Stimulated activated CD4-positive, alpha-beta T cell treated with anti-CD3 and anti-CD28 coated beads, Interleukin-12 subunit alpha, Interleukin-12 subunit beta, amount 100 ng/mL, for 4 hours (primary cell): ENCODE results near the gene ARHGAP45.
A peak's percentile ranks its signal among the peaks of the same experiment; 100 is the strongest.
"Not testable (repeated sequence)": the region's sequence is repeated elsewhere in the genome, so short reads cannot be mapped to it uniquely, and the experiment has no call there.

ENCODE experiments used
- DNase-seq: peaks from one replicate; pipeline ENCODE4 v3.0.0-alpha.2; 2020

The ARHGAP45 gene

DNA sequence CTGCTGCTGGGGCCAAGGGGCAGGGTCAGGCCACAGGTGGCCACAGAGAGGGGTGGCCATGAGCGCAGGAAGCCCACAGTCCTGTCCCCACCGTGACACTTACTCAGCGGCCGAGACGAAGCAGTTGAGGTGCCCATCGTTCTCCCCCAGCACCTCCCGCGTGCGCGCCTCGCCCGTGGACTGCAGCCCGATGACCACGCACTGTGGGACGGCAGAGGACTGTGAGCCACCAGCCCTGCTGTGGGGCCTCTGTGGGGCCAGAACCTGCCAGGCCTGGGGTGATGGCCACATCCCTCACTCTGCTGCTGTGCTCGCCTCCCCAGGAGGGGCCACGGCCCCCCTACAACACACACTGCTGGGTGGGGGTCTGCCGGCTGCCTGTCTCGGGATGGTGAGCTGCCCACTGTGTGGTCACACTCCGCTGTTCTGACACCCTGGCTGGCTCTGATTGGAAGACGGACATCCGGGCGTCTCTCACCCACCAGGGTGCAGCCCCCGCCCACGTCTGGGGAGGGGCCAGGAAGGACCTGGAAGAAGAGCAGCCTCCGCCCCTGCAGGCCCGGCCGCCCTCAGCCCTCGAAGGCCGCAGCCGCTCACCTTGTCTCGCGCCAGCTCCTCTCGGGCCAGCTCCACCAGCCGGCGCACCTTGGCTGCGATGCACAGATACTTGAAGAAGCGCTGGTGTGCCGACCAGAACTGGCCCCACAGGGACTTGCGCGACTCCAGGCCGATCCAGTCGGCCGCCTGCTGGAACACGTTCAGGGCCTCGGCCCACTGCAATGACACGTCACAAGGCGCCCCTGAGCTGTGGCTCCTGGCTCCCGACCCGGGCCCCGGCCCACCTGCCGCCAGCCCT, 50.0 kb downstream of the ARHGAP45 start:
- no peak for DNase-seq

DNA sequence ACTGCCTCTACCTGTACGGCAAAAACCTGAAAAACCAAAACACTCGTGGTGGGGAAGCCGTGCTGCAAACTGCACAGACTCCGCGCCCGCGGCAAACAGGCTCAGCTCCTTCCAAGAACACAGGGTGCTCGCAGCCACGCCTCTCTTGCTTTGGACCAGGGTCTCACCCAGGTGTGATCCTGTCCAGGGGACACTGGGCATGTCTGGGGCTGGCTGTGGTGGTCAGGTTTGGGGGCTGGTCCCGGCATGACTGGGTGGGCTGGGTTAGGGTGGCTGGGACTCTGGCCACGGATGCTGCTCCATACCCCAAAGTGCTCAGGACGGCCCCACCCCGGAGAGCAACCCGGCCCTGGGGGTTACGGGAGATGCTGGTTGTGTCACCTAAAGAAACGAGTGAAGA, 50.7 kb downstream of the ARHGAP45 start:
- no peak for DNase-seq

DNA sequence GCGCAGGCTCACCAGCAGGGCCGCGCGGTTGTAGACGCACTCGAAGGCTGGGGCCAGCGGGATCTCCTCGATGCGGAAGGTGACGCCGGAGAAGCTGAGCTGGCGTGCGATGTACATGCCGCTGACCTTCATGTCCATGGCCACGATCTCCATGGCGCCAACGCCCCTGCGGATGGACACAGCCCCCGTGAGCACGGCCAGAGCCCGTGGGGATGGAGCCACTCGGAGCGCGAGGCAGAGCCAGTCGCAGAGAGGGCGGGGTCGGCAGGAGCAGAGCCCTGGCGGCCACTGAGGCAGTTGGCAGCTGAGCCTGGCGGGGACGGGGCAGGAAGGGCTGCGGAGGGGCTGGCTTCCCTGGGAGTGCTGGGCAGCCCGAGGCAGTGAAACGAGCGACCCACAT, 52.0 kb downstream of the ARHGAP45 start:
- no peak for DNase-seq

DNA sequence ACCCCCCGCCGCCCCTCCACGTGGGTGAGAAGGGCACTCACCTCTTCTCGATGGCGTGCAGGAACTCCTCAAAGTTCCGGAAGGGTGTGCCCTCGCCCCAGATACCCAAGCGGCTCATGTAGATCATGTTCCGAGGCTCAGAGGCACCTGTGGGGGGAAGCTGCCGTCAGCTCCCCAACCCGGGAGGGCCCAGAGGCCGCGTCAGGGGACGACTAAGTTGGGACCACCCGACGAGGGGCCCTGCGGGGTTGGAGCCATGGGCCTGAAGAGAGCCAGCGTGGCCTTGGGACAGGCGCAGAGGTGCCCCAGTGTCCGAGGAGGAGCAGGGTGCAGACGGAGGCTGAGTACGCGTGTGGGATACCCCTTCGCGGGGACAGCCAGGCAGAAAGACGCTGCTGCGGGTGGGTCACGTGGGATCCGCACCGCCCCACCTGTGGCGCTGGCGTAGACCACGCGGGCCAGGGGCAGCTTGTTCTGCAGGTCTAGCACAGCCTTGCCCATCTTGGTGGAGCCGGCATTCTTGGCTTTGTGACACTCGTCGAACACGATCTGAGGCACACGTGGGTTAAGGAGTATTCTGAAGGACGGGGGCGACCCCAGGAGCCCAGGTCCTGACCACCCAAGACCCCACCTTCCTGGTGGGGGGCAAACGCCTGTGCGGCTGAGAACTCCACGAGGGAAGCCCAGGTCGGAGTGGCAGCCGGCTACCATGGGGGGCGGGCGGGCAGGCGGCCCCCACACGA, 52.7 kb downstream of the ARHGAP45 start:
- no peak for DNase-seq

DNA sequence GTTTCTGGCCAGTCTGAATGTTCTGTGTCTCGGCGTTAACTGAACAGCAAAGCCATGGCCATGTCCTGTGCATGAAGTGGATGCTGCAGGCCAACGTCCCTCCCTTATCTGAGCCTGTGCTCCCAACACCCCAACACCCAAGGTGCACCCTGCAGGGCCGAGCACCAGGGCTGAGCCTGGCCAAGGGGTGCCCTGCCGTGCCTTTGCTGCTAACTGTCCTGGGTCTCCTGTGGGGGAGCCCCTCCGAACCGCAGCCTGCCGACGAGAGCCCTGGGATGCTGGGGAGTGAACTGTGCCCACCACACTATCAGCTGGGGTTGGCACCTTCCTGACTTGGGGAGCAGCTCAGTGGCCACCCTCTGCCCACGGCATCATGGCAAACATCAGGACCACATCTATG, 54.4 kb downstream of the ARHGAP45 start:
- no peak for DNase-seq

DNA sequence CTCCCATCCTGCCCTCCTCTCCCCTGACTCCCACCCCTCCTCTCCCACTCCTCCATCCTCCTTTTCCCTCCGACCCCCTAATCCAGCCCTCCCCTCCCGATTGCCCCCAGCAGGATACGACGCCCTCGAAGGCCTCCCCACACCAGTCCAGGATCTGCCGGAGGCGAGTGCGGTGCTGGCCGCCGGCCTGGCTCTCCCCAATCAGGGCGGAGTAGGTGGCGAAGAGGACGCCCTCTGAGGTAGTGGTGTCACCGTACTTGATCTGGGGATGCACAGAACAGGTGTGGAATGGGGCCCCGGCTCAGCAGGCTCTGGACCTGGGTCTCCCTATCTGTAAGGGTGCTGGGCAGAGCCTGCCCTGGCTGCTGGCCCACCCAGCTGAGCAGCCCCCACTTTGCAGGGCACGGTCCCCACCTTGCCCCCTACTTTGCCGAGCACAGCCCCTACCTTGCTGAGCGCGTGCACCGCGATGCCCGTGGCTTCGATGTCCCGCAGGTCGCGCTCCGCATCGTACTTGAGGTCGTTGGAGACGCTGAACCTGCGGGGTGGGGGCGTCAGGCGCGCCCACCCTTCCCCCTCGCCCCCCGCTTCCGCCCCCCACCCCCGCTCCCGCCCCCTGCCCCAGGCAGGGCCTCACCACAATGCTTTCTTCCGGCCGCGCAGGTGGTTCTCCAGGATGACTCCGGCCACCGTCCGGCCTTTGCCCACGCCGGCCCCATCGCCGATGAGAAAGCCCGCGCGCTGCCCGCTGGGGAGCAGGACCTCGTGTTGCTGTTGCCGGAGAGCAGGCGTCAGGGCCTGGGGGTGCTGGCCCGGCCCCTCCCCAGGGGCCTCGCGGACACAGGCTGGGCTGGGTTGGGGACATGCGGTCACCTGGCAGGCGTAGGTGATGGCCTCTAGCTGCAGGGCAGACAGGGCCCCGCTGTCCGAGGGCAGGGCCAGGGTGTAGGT, 55.3 kb downstream of the ARHGAP45 start:
- no peak for DNase-seq

DNA sequence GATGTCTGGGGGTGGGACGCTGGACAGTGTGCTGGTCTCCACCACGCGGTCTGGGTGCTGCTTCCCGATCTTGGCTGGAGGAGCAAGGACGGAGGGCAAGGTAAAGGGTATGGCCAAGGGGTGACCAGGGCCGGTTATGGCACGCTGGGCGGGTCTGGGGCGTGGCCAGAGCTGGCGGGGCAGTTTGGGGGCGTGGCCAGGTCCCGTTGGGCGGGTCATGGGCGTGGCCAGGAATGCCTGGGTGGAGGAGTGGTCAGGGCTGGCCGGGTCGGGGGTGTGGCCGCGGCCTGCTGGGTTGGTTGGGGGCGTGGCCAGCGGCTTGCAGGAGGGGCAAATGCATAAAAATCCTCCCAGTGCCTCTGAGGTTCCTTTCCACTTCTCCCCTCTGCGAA, 56.0 kb downstream of the ARHGAP45 start:
- peak; percentile 43 for DNase-seq

DNA sequence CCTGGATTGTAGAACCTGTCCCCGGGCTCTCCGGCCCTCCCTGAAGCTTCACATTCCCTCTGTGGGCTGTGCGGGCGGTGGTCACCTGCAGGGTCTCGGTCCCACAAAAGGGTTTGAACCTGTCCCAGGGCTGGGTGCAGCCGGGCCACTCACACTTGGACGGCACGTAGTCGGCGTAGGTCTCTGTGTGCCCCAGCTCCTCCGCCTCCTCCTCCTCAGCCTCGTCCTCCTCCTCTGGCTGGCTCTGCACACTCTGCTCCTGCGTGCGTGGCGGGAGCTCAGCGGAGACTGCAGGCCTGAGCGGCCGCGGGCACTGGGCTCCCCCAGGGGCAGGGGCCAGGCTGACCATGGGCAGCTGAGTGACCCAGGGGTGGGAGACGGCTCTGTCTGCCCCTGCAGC, 56.4 kb downstream of the ARHGAP45 start:
- no peak for DNase-seq

DNA sequence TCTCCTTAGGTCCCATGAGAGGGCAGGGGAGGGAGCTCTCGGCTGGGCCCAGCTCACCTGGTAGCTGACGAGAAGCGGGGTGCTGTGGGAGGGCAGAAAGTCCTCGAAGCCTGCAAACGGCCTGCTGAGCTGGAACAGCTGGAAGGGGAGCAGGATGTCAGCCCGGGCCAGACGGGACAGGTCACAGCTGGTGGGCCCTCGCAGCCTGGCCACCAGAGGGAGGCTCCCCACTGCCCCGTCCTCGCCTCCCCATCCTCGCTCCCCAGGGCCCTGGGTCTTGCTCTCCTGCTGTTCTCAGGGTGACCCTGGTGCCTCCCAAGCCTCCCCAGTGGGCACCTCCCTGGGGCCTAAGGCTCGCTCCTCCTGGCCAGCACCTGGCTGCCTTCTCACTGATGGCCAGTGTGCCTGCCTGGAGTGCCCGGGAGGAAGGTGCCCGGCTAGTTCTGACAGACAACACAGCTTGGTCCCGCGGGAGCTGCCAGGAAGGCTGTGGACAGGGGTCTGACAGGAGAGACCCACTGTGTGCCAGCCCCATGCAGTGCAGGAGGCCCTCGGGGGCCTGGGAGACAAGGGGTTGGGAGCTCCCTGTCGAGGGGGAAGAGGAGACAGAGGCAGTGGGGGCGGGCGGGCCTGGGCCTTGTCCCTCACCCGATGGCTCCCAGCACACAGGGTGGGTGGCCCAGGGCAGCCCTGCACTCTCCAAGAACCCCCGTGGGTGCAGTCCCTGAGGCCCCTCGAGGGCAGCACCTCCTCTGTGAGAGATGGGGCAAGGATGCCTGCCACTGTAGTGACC, 57.1 kb downstream of the ARHGAP45 start:
- no peak for DNase-seq

DNA sequence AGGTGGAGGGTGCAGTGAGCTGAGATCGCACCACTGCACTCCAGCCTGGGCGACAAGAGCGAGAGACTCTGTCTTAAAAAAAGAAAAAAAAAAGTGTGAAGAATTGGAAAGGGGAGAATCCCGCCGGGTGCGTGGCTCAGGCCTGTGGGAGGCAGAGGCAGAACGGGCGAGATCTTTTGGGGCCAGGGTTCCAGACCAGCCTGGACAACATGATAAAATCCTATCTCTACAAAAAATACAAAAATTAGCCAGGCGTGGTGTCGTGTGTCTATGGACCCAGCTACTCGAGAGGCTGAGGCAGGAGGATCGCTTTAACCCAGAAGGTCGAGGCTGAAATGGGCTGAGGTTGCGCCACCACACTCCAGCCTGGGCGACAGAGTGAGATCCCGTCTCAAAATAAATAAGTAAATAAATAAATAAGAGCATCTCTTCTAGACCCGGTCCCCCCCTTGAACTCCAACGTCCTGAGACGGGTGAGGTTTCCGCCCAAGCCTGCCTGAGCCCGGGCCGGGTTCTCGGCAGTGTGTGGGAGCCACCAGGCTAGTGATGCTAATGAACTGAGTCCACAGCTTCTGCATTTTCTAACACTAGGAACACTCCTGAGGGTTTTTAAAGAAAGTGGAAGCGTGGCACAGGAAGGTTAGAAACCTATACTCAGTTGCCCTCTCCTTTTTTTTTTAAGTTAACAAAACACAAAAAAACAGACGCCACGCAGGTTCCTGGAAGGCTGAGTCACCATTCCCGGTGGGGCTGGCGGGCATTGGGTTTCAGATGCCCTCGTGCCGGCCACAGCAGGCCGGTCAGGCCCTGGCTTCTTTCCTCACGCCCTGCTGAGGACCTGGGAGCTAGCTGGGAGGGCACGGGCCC, 58.9 kb downstream of the ARHGAP45 start:
- no peak for DNase-seq

DNA sequence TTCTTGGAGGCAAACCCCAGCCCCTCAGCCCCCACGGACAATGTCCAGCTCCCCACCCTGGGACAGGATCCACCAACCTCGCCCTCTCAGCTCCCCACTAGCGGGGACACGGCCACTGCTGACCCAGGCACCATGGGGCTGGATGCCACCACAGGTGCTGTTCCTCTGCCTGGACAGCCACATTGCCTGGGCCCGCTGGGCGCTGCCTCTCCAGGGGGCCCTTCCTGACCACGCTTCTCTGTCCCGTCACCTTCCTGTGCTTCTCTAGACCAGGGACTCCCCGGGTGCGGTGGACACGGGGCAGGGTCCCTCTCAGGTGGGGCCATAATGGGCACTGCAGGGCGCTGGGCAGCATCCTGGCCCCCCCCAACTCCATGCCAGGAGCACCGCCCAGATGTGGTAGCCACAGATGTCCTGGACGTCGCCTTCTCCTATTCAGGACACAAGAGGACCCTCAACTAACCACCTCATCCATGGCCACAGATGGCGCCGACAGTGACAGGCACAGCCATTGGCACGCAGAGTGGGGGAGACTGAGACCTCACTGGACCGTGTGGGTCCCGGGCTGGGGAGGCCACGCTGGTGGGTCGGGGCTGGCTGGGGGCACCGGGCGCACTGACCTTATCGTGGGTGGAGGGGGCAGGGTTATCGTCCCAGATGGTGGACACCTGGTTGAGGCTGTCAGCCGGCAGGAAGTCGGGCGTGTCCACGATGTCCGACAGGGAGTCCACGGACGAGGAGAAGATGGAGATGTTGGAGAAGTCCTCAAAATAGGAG, 60.2 kb downstream of the ARHGAP45 start:
- no peak for DNase-seq

DNA sequence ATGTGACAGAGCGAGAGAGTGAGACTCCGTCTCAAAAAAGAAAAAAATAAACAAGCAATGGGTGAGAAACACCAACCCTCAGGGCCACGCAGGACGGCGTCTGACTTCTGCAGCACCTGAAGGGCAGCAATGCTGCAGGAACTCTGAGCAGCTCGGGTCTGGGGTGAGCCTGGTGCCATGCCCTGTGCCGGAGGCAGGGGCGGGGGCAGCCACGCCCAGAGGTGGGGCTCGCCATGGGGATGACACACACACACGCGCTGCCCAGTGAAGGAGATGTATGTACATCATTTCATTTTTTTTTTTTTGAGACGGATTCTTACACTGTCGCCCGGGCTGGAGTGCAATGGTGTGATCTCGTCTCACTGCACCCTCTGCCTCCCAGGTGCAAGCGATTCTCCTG, 61.1 kb downstream of the ARHGAP45 start:
- DNase-seq = no peak

DNA sequence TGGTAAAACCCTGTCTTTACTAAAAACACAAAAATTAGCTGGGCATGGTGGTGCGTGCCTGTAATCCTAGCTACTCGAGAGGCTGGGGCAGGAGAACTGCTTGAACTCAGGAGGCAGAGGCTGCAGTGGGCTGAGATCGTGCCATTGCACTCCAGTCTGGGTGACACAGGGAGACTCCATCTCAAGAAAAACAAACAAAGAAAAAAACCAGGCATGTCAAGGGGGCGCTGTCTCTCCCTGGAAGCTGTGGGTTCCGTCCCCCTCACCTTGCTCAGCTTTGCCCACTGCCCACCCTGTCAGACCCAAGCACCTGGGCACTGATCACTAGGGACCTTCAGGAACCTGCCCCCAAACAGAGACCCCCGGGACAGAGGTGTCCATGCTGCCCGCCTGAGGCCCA, 62.1 kb downstream of the ARHGAP45 start:
- DNase-seq = not testable (repeated sequence)

DNA sequence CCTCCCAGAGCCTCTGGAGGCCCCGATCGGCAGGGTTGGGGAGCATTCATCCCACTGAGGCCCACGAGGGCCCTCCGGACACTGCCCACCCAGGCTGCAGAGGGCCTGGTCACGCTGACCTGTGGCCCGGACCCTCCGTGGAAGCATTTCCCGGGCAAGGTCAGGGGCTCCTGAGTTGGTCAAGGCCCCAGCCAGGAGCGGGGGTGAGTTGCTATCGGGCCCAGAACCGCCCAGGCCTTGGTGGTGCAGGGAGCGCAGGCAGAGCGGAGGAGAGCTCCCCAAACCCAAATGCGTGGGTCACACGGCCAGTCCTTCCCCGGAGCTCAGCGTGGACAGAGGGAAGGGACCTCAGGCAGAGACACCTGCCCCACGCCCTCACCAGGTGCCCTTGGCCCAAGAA, 62.6 kb downstream of the ARHGAP45 start:
- no peak for DNase-seq

DNA sequence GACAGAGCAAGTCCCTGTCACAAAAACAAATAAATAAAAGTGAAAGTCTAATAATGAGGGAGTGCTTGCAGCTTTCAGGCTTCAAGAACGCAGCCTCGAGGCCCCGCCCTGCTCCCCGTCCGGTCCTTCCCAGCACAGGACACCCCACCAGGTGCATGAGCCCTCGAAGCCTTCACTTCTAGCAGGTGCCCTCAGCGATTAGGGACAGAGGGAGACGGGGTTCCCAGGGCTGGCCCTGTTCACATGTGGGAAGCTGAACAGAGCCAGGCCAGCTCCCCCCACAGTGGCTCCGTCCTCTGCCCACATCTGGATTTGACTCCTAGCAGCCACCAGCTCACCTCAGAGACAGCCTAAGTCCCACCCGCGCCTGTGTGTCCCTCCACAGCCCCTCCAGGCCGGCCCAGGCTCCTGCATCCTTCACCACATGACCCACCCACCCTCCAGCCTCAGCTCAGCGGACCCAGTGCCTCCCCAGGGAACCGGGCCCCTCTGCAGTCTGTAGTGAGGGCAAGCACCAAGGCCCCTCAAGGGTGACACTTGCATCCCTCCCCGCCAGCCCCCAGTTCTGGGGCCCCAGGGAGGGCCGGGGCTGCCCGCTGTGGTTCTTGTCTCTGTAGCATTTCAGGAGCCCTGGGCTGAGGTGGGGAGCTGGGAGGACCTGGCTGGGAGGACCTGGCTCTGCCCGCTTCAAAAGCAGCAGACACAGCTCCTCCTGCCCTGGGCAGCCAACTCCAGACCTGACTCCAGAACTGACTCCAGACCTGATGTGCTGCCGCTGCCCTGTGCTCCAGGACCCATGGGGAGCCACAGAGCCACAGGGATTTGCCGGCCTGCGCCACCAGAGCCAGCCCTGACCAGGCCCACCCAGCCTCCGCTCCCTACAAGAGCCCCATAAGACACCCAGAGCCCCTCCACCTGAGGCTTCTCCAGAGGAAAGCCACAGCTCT, 64.1 kb downstream of the ARHGAP45 start:
- DNase-seq = peak; percentile 49

DNA sequence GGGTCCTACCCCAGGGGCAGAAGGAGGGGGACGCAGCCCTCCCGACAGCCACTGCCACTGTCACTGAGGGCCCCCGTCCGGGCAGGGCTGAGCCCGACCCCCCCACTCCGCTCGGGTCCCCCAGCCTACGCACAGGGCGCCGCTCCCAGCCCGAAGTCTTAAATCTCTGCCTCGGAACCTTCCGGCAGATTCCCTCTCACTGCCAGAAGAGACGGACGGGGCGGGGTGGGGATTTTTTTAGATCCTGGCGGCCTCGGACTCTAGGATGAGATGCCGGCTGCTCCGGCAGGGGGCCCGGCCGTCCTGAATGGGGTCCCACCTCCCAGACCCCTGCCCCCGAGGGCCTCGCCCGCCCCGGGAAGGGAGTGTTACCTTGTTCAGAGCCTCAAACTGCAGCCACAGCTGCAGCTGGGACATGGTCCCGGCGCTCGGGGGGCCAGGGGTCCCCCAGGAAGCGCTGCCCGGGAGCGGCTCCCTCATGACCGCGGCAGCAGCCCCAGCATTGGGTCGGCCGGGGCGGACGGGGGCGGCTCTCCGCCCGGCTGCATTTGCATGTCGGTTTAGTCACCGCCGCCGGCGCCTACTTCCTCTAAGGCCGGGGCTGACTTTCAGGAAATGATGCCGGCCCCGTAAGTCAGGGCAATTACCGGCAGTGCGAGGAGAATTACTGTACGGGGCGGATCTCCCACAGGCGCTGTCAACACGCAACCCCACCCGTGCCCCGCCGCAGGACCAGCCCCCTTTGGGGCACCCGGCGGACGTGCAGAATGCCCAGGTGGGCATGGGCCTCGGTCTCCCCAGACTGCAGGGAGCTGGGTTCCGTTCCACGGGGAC, 65.0 kb downstream of the ARHGAP45 start:
- DNase-seq = peak; percentile 86

DNA sequence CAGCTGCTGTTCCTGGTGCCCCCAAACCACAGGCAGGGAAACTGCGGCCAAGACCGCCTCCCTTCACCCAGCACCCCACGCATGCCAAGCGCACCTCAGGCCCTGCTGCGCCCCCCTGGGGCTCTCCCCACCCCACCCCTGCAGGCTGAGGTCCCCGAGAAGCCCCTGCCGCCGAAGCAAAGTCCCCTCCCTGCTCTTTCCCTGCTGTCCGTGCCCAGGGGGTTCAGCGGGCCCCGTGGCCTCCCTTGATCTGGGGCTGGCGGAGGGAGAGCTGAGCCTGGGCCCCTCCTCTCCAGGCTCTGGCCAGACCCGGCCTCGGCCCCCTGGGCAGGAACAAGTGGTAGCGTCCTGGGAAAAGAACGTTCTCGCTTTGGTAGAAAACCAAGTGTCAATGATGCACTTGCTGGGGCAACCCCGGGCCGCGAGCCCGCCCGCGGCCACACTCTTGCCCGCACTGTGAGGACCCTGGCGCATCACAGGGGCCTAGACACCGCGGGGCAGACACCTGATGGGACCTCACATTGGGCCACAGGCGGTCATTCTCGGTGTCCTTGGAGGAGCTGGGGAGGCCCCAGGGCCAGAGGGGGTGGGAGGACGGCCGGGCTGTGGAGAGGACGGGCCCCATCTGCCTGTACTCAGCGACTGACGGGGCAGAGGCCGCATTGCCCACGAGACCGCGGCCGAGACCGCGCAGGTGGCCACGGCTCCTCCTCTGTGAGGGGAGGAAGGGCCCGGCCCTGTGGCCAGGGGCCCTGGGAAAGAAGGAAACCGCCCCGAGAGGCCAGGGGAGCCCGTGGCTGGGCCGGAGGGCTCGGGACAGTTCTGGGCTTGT, 65.8 kb downstream of the ARHGAP45 start:
- no peak for DNase-seq
